Stimulated activated memory B cell treated with anti-CD40 and anti-IgM and Interleukin-4, amounts not matched to agents 10 μg/mL and 1 μg/mL and 100 μg/mL, for 72 hours (primary cell): ENCODE results near the gene PAX5.
A peak's percentile ranks its signal among the peaks of the same experiment; 100 is the strongest.

Source experiments
- ATAC-seq: fragments of 150-1000 bp; cut with Tn5 transposase; 2 replicates; pipeline ENCODE4 v1.10.0; 2021
- H3K27ac Mint-ChIP-seq: one replicate; pipeline ENCODE4 v1.8.0; 2022; ENCODE audit warnings: mild to moderate bottlenecking, mixed read lengths
- H3K27me3 Mint-ChIP-seq: one replicate; pipeline ENCODE4 v1.8.0; 2022; ENCODE audit warnings: mixed read lengths
- H3K36me3 Mint-ChIP-seq: one replicate; pipeline ENCODE4 v1.8.0; 2022; ENCODE audit warnings: mixed read lengths
- H3K4me1 Mint-ChIP-seq: one replicate; pipeline ENCODE4 v1.8.0; 2022; ENCODE audit warnings: mixed read lengths
- H3K4me3 Mint-ChIP-seq: one replicate; pipeline ENCODE4 v1.8.0; 2022; ENCODE audit warnings: mild to moderate bottlenecking, moderate library complexity, mixed read lengths
- H3K9me3 Mint-ChIP-seq: one replicate; pipeline ENCODE4 v1.8.0; 2022; ENCODE audit warnings: mixed read lengths

PAX5 gene

GRCh38 chr9:36969216-36969771 lies 64.8 kb downstream of the PAX5 start:
- peak; percentile 28 for ATAC-seq
- Mint-ChIP-seq H3K27ac (peak overlapping the region; percentile 93), H3K27me3 (no peaks in the 10 kb centered on the region), H3K36me3 (peaks cover 66% of the 10 kb centered on the region), H3K4me1 (peaks cover 66% of the 10 kb centered on the region), H3K4me3 (no peak overlapping the region), H3K9me3 (no peaks in the 10 kb centered on the region)

GRCh38 chr9:36968574-36969215 lies 65.4 kb downstream of the PAX5 start:
- no peak overlapping the region for H3K4me3 Mint-ChIP-seq
- ATAC-seq, result peak; percentile 84
- H3K27ac Mint-ChIP-seq, result peak overlapping the region; percentile 93
- H3K27me3 Mint-ChIP-seq, result no peaks in the 10 kb centered on the region
- peaks cover 68% of the 10 kb centered on the region for H3K4me1 Mint-ChIP-seq
- no peaks in the 10 kb centered on the region for H3K9me3 Mint-ChIP-seq
- H3K36me3 Mint-ChIP-seq, result peaks cover 69% of the 10 kb centered on the region

GRCh38 chr9:36967997-36968396 lies 66.1 kb downstream of the PAX5 start:
- Mint-ChIP-seq H3K9me3 (no peaks in the 10 kb centered on the region), H3K36me3 (peaks cover 74% of the 10 kb centered on the region), H3K4me3 (no peak overlapping the region), H3K27me3 (no peaks in the 10 kb centered on the region), H3K4me1 (peaks cover 72% of the 10 kb centered on the region), H3K27ac (peak overlapping the region; percentile 93)
- peak; percentile 51 for ATAC-seq

- no peak for ATAC-seq
Observed at GRCh38 chr9:36966371-36967097, 67.5 kb downstream of the PAX5 start.

GRCh38 chr9:36964791-36965190 lies 69.3 kb downstream of the PAX5 start:
- H3K27ac Mint-ChIP-seq, result peak overlapping the region; percentile 36

More at GRCh38 chr9:36966371-36967097, 67.5 kb downstream of the PAX5 start:
- Mint-ChIP-seq H3K27me3 (no peaks in the 10 kb centered on the region), H3K4me1 (peaks cover 57% of the 10 kb centered on the region), H3K27ac (no peak overlapping the region), H3K4me3 (peak overlapping the region; percentile 3), H3K9me3 (no peaks in the 10 kb centered on the region), H3K36me3 (peaks cover 77% of the 10 kb centered on the region)

GRCh38 chr9:36963346-36963745 lies 70.7 kb downstream of the PAX5 start:
- Mint-ChIP-seq H3K9me3 (no peaks in the 10 kb centered on the region), H3K27ac (peak overlapping the region; percentile 21), H3K4me1 (peaks cover 58% of the 10 kb centered on the region), H3K36me3 (peaks cover 86% of the 10 kb centered on the region), H3K27me3 (no peaks in the 10 kb centered on the region), H3K4me3 (no peak overlapping the region)
- no peak for ATAC-seq

More at GRCh38 chr9:36964791-36965190, 69.3 kb downstream of the PAX5 start:
- H3K27me3 Mint-ChIP-seq, result no peaks in the 10 kb centered on the region
- no peak for ATAC-seq
- H3K36me3 Mint-ChIP-seq, result peaks cover 81% of the 10 kb centered on the region
- H3K4me1 Mint-ChIP-seq, result peaks cover 57% of the 10 kb centered on the region
- H3K4me3 Mint-ChIP-seq, result no peak overlapping the region
- no peaks in the 10 kb centered on the region for H3K9me3 Mint-ChIP-seq

- H3K27ac Mint-ChIP-seq, result peak overlapping the region; percentile 21
- H3K9me3 Mint-ChIP-seq, result no peaks in the 10 kb centered on the region
- ATAC-seq, result no peak
- H3K27me3 Mint-ChIP-seq, result no peaks in the 10 kb centered on the region
- peaks cover 92% of the 10 kb centered on the region for H3K36me3 Mint-ChIP-seq
- no peak overlapping the region for H3K4me3 Mint-ChIP-seq
- H3K4me1 Mint-ChIP-seq, result peaks cover 58% of the 10 kb centered on the region
Observed at GRCh38 chr9:36962691-36963090, 71.4 kb downstream of the PAX5 start.

GRCh38 chr9:36961561-36962325 lies 72.3 kb downstream of the PAX5 start:
- no peak overlapping the region for H3K27ac Mint-ChIP-seq
- H3K36me3 Mint-ChIP-seq, result peaks cover 93% of the 10 kb centered on the region
- H3K27me3 Mint-ChIP-seq, result no peaks in the 10 kb centered on the region
- H3K9me3 Mint-ChIP-seq, result no peaks in the 10 kb centered on the region
- ATAC-seq, result no peak
- no peak overlapping the region for H3K4me3 Mint-ChIP-seq
- H3K4me1 Mint-ChIP-seq, result peaks cover 63% of the 10 kb centered on the region

GRCh38 chr9:36961051-36961450 lies 73.0 kb downstream of the PAX5 start:
- H3K27me3 Mint-ChIP-seq, result no peaks in the 10 kb centered on the region
- peaks cover 93% of the 10 kb centered on the region for H3K36me3 Mint-ChIP-seq
- H3K27ac Mint-ChIP-seq, result peak overlapping the region; percentile 53
- no peak overlapping the region for H3K4me3 Mint-ChIP-seq
- no peaks in the 10 kb centered on the region for H3K9me3 Mint-ChIP-seq
- ATAC-seq, result no peak
- H3K4me1 Mint-ChIP-seq, result peaks cover 69% of the 10 kb centered on the region

GRCh38 chr9:36960575-36960955 lies 73.5 kb downstream of the PAX5 start:
- ATAC-seq, result no peak
- H3K27ac Mint-ChIP-seq, result peak overlapping the region; percentile 53
- peaks cover 70% of the 10 kb centered on the region for H3K4me1 Mint-ChIP-seq
- H3K36me3 Mint-ChIP-seq, result peaks cover 91% of the 10 kb centered on the region
- no peaks in the 10 kb centered on the region for H3K9me3 Mint-ChIP-seq
- H3K4me3 Mint-ChIP-seq, result no peak overlapping the region
- no peaks in the 10 kb centered on the region for H3K27me3 Mint-ChIP-seq

- peaks cover 72% of the 10 kb centered on the region for H3K4me1 Mint-ChIP-seq
- no peaks in the 10 kb centered on the region for H3K27me3 Mint-ChIP-seq
- H3K36me3 Mint-ChIP-seq, result peaks cover 88% of the 10 kb centered on the region
- H3K9me3 Mint-ChIP-seq, result no peaks in the 10 kb centered on the region
- no peak for ATAC-seq
- peak overlapping the region; percentile 53 for H3K27ac Mint-ChIP-seq
- H3K4me3 Mint-ChIP-seq, result no peak overlapping the region
Observed at GRCh38 chr9:36959681-36960574, 74.1 kb downstream of the PAX5 start.

- Mint-ChIP-seq H3K4me3 (no peak overlapping the region), H3K27ac (peak overlapping the region; percentile 53), H3K9me3 (no peaks in the 10 kb centered on the region), H3K27me3 (no peaks in the 10 kb centered on the region), H3K36me3 (peaks cover 92% of the 10 kb centered on the region), H3K4me1 (peaks cover 91% of the 10 kb centered on the region)
- no peak for ATAC-seq
Observed at GRCh38 chr9:36956908-36957307, 77.2 kb downstream of the PAX5 start.

GRCh38 chr9:36950389-36950788 lies 83.7 kb downstream of the PAX5 start:
- Mint-ChIP-seq H3K27me3 (no peaks in the 10 kb centered on the region), H3K27ac (peak overlapping the region; percentile 78), H3K36me3 (peaks cover 82% of the 10 kb centered on the region), H3K9me3 (no peaks in the 10 kb centered on the region), H3K4me1 (peaks cover 93% of the 10 kb centered on the region), H3K4me3 (no peak overlapping the region)
- no peak for ATAC-seq

GRCh38 chr9:36949466-36949865 lies 84.6 kb downstream of the PAX5 start:
- Mint-ChIP-seq H3K4me3 (peak overlapping the region; percentile 28), H3K36me3 (peaks cover 83% of the 10 kb centered on the region), H3K27me3 (no peaks in the 10 kb centered on the region), H3K27ac (peak overlapping the region; percentile 78), H3K9me3 (no peaks in the 10 kb centered on the region), H3K4me1 (peaks cover 91% of the 10 kb centered on the region)
- ATAC-seq, result peak; percentile 80
